ENCODE measurements around the gene DPH7. TPM values are rescaled to one million over a fixed set of nuclear protein-coding genes. Genes with fewer than 3 reads are reported as not detected.
"Not testable (repeated sequence)": the region's sequence is repeated elsewhere in the genome, so short reads cannot be mapped to it uniquely, and the experiment has no call there.

Gene DPH7
- total RNA-seq, 5 donors from 2014 or later (not counting 1 experiment from before 2014, with no cell fraction given): 45.0 to 71.0 (median 66.3) TPM

GRCh38 chr9:137532891-137533468 is 45.7 kb downstream of the DPH7 start:
- peaks cover 25 to 40% (median 29%) of the 10 kb centered on the region in 3 donors for H3K4me1 Mint-ChIP-seq
- H3K36me3 Mint-ChIP-seq; POLR2A ChIA-PET; H3K9me3 ChIP-seq; DNase-seq; ATAC-seq (replicated peaks in 1 of 4); H3K4me3 Mint-ChIP-seq; H3K27ac Mint-ChIP-seq; H3K9me3 Mint-ChIP-seq; H3K36me3 ChIP-seq (ENCODE audit: control insufficient read depth in 2 of 2, extremely low read depth in 1 of 2, insufficient read depth in 1 of 2, low read length in 1 of 2); H3K27me3 ChIP-seq (replicated peaks in 1 of 2; ENCODE audit: control insufficient read depth in 2 of 2, extremely low read depth in 1 of 2, insufficient read depth in 2 of 2, low read length in 1 of 2); H3K27ac ChIP-seq (ENCODE audit: low read length); CTCF ChIA-PET; H3K4me3 ChIP-seq (ENCODE audit: control insufficient read depth in 1 of 2, extremely low read depth in 1 of 2, low read length in 1 of 2); H3K27me3 Mint-ChIP-seq: not testable (repeated sequence)
- H3K4me1 ChIP-seq (ENCODE audit: control insufficient read depth in 1 of 2, extremely low read depth in 1 of 2, insufficient read depth in 2 of 2, low read length in 2 of 2): peaks cover 4 to 25% of the 10 kb centered on the region in 2 experiments
- WGBS (ENCODE audit: insufficient coverage): 90% methylated on average over 10 of the region's 10 CpGs

DNA sequence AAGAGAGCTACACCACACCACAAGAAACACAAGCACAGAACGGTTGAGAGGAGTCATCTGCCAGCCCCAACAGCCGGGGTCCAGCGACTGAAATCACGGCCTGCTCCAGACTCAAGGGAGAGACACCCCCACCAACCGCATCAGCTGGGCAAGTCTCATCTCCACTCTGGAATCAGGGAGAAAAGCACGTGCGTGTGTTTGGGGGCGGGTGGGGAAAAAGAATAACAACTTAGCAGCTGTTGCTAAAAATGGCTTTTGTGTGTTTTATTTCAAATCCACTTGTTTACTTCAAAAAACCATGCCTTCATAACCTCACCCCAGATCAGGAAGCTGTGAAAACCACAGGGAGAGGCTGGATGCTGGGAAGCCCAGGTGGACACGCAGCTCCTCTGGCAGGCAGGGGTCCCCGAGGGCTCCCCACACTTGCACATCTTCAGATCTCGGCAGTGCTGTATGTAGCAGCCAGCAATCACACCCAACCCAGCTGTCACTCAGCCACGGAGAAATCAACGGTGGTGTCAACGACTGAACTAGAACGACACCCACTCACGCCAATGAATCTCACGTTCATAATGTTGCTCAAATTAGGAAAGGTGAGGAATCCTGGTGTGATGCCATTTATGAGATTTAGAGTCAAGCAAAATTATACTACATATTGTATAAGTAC is 47.5 kb downstream of the DPH7 start:
- CTCF ChIA-PET: no interaction called here
- Histone ChIP-seq H3K9me3 (no peaks in the 10 kb centered on the region), H3K27ac (ENCODE audit: low read length) (no peak overlapping the region), H3K4me3 (ENCODE audit: control insufficient read depth in 1 of 2, extremely low read depth in 1 of 2, low read length in 1 of 2) (no peak overlapping the region), H3K27me3 (replicated peaks in 1 of 2; ENCODE audit: control insufficient read depth in 2 of 2, extremely low read depth in 1 of 2, insufficient read depth in 2 of 2, low read length in 1 of 2) (peaks cover 0 to 5% of the 10 kb centered on the region in 2 experiments), H3K4me1 (ENCODE audit: control insufficient read depth in 1 of 2, extremely low read depth in 1 of 2, insufficient read depth in 2 of 2, low read length in 2 of 2) (peaks cover 2 to 14% of the 10 kb centered on the region in 2 experiments), H3K36me3 (ENCODE audit: control insufficient read depth in 2 of 2, extremely low read depth in 1 of 2, insufficient read depth in 1 of 2, low read length in 1 of 2) (no peaks in the 10 kb centered on the region)
- Mint-ChIP-seq H3K4me1 (peaks cover 12 to 26% (median 14%) of the 10 kb centered on the region in 3 donors), H3K27ac (no peak overlapping the region), H3K27me3 (no peaks in the 10 kb centered on the region), H3K9me3 (peaks cover 0 to 2% (median under 1%) of the 10 kb centered on the region in 3 donors), H3K36me3 (no peaks in the 10 kb centered on the region), H3K4me3 (no peak overlapping the region)
- POLR2A ChIA-PET: no interaction called here
- ATAC-seq (replicated peaks in 1 of 4): no peak
- DNase-seq: no peak
- WGBS (ENCODE audit: insufficient coverage): 62% methylated on average over 3 of the region's 17 CpGs

- ChIA-PET POLR2A (no interaction called here), CTCF (no interaction called here)
- DNase-seq (no peak), ATAC-seq (replicated peaks in 1 of 4) (no peak)
- Histone ChIP-seq H3K27me3 (replicated peaks in 1 of 2; ENCODE audit: control insufficient read depth in 2 of 2, extremely low read depth in 1 of 2, insufficient read depth in 2 of 2, low read length in 1 of 2) (peaks cover 0 to 8% of the 10 kb centered on the region in 2 experiments), H3K4me3 (ENCODE audit: control insufficient read depth in 1 of 2, extremely low read depth in 1 of 2, low read length in 1 of 2) (no peak overlapping the region), H3K36me3 (ENCODE audit: control insufficient read depth in 2 of 2, extremely low read depth in 1 of 2, insufficient read depth in 1 of 2, low read length in 1 of 2) (no peaks in the 10 kb centered on the region), H3K27ac (ENCODE audit: low read length) (no peak overlapping the region), H3K9me3 (no peaks in the 10 kb centered on the region), H3K4me1 (ENCODE audit: control insufficient read depth in 1 of 2, extremely low read depth in 1 of 2, insufficient read depth in 2 of 2, low read length in 2 of 2) (peaks cover 2 to 13% of the 10 kb centered on the region in 2 experiments)
- Mint-ChIP-seq H3K27me3 (no peaks in the 10 kb centered on the region), H3K4me3 (no peak overlapping the region), H3K4me1 (peaks cover 10 to 24% (median 14%) of the 10 kb centered on the region in 3 donors), H3K36me3 (no peaks in the 10 kb centered on the region), H3K9me3 (no peaks in the 10 kb centered on the region), H3K27ac (no peak overlapping the region)
- WGBS (ENCODE audit: insufficient coverage): 70% methylated on average over 3 of the region's 5 CpGs
These were observed 48.4 kb downstream of the DPH7 start for GRCh38 chr9:137530331-137530730.

DNA sequence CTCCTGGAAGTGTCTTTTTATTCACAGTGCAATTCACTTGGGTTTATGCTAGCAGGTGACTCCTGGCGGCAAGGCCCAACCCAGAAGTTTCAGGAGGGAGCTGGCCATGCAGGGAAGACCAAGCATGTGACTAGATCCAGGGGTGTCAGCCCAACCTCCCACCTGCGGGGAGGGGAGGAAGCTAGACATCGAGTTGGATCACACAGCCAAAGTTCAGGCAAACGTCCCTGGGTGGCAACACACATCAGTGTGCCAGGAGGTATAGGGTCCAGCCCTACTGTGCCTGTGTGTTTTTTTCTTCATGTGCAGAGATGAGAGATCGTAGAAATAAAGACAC is 53.8 kb downstream of the DPH7 start:
- H3K27ac Mint-ChIP-seq: no peak overlapping the region
- no peak for ATAC-seq (replicated peaks in 1 of 4)
- no peak for DNase-seq
- Histone ChIP-seq H3K4me1 (ENCODE audit: control insufficient read depth in 1 of 2, extremely low read depth in 1 of 2, insufficient read depth in 2 of 2, low read length in 2 of 2) (peaks cover 0 to 4% of the 10 kb centered on the region in 2 experiments), H3K36me3 (ENCODE audit: control insufficient read depth in 2 of 2, extremely low read depth in 1 of 2, insufficient read depth in 1 of 2, low read length in 1 of 2) (no peaks in the 10 kb centered on the region), H3K27me3 (replicated peaks in 1 of 2; ENCODE audit: control insufficient read depth in 2 of 2, extremely low read depth in 1 of 2, insufficient read depth in 2 of 2, low read length in 1 of 2) (peaks cover 0 to 3% of the 10 kb centered on the region in 2 experiments), H3K4me3 (ENCODE audit: control insufficient read depth in 1 of 2, extremely low read depth in 1 of 2, low read length in 1 of 2) (no peak overlapping the region), H3K9me3 (no peaks in the 10 kb centered on the region), H3K27ac (ENCODE audit: low read length) (no peak overlapping the region)
- 97% methylated on average over 2 of the region's 5 CpGs for WGBS (ENCODE audit: insufficient coverage)
- no peaks in the 10 kb centered on the region for H3K27me3 Mint-ChIP-seq
- H3K4me1 Mint-ChIP-seq: peaks cover 0 to 8% (median 6%) of the 10 kb centered on the region in 3 donors
- CTCF ChIA-PET: interaction anchor here in 1 of 2 donors (1.4 kb wide), 1 partner anchor 102 kb away, joined by 3 read pairs; the partner anchor contains the start of genes EXD3 and NOXA1
- H3K36me3 Mint-ChIP-seq: no peaks in the 10 kb centered on the region
- POLR2A ChIA-PET: interaction anchor here in 1 of 2 donors (0.7 kb wide), 1 partner anchor 101 kb away, joined by 3 read pairs; no protein-coding TSS in a partner anchor
- H3K4me3 Mint-ChIP-seq: no peak overlapping the region
- H3K9me3 Mint-ChIP-seq: no peaks in the 10 kb centered on the region

GRCh38 chr9:137524161-137524980 is 54.4 kb downstream of the DPH7 start:
- no peak overlapping the region for H3K4me3 ChIP-seq (ENCODE audit: control insufficient read depth in 1 of 2, extremely low read depth in 1 of 2, low read length in 1 of 2)
- no peak overlapping the region for H3K27ac ChIP-seq (ENCODE audit: low read length)
- H3K4me1 ChIP-seq (ENCODE audit: control insufficient read depth in 1 of 2, extremely low read depth in 1 of 2, insufficient read depth in 2 of 2, low read length in 2 of 2): peaks cover 0 to 4% of the 10 kb centered on the region in 2 experiments
- ChIA-PET POLR2A (interaction anchor here in 1 of 2 donors (0.7 kb wide), 1 partner anchor 101 kb away, joined by 3 read pairs; no protein-coding TSS in a partner anchor), CTCF (no interaction called here)
- no peaks in the 10 kb centered on the region for H3K36me3 ChIP-seq (ENCODE audit: control insufficient read depth in 2 of 2, extremely low read depth in 1 of 2, insufficient read depth in 1 of 2, low read length in 1 of 2)
- ATAC-seq (replicated peaks in 1 of 4): no peak
- 94% methylated on average over 27 of the region's 33 CpGs for WGBS (ENCODE audit: insufficient coverage)
- no peaks in the 10 kb centered on the region for H3K9me3 ChIP-seq
- H3K27me3 ChIP-seq (replicated peaks in 1 of 2; ENCODE audit: control insufficient read depth in 2 of 2, extremely low read depth in 1 of 2, insufficient read depth in 2 of 2, low read length in 1 of 2): peaks cover 0 to 4% of the 10 kb centered on the region in 2 experiments
- DNase-seq: no peak
- H3K27me3 Mint-ChIP-seq: no peaks in the 10 kb centered on the region
- no peak overlapping the region for H3K4me3 Mint-ChIP-seq
- peaks cover 0 to 8% (median 6%) of the 10 kb centered on the region in 3 donors for H3K4me1 Mint-ChIP-seq
- no peaks in the 10 kb centered on the region for H3K36me3 Mint-ChIP-seq
- H3K27ac Mint-ChIP-seq: no peak overlapping the region
- no peaks in the 10 kb centered on the region for H3K9me3 Mint-ChIP-seq

- Mint-ChIP-seq H3K9me3 (no peaks in the 10 kb centered on the region), H3K4me1 (peaks cover 0 to 8% (median 6%) of the 10 kb centered on the region in 3 donors), H3K27me3 (no peaks in the 10 kb centered on the region), H3K27ac (no peak overlapping the region), H3K36me3 (no peaks in the 10 kb centered on the region), H3K4me3 (no peak overlapping the region)
- Histone ChIP-seq H3K9me3 (no peaks in the 10 kb centered on the region), H3K27me3 (replicated peaks in 1 of 2; ENCODE audit: control insufficient read depth in 2 of 2, extremely low read depth in 1 of 2, insufficient read depth in 2 of 2, low read length in 1 of 2) (peaks cover 0 to 9% of the 10 kb centered on the region in 2 experiments), H3K4me1 (ENCODE audit: control insufficient read depth in 1 of 2, extremely low read depth in 1 of 2, insufficient read depth in 2 of 2, low read length in 2 of 2) (peaks cover 0 to 4% of the 10 kb centered on the region in 2 experiments), H3K4me3 (ENCODE audit: control insufficient read depth in 1 of 2, extremely low read depth in 1 of 2, low read length in 1 of 2) (no peak overlapping the region), H3K36me3 (ENCODE audit: control insufficient read depth in 2 of 2, extremely low read depth in 1 of 2, insufficient read depth in 1 of 2, low read length in 1 of 2) (no peaks in the 10 kb centered on the region), H3K27ac (ENCODE audit: low read length) (no peak overlapping the region)
- WGBS (ENCODE audit: insufficient coverage): 94% methylated on average over 29 of the region's 36 CpGs
- POLR2A ChIA-PET: no interaction called here
- DNase-seq: no peak
- CTCF ChIA-PET: interaction anchor here in 1 of 2 donors (0.7 kb wide), 1 partner anchor 24 kb away, joined by 4 read pairs; no protein-coding TSS in a partner anchor
- ATAC-seq (replicated peaks in 1 of 4): no peak
These were observed 55.8 kb downstream of the DPH7 start for GRCh38 chr9:137522746-137523455.

Measured in T-cell (primary cell).